Measurements from ENCODE around the gene C17orf75.
"Not testable (repeated sequence)": the region's sequence is repeated elsewhere in the genome, so short reads cannot be mapped to it uniquely, and the experiment has no call there.

Gene C17orf75

GRCh38 chr17:32341857-32342602 lies at the start of gene C17orf75:
C17orf75 (minus strand) TSS chr17:32342173; CDS start chr17:32342139, 34 bp downstream.
- DNase-seq = peak in 49 of 51 donors; percentile 31 to 83 (median 67)

- no peak for DNase-seq
Observed at GRCh38 chr17:32388613-32389459, 46.9 kb upstream of the C17orf75 start.

GRCh38 chr17:32388128-32388527 lies 46.2 kb upstream of the C17orf75 start:
- not testable (repeated sequence) for DNase-seq

- DNase-seq = no peak
Observed at GRCh38 chr17:32386844-32387243, 44.9 kb upstream of the C17orf75 start.

- no peak for DNase-seq
Observed at GRCh38 chr17:32385971-32386370, 44.0 kb upstream of the C17orf75 start.

GRCh38 chr17:32385121-32385520 lies 43.1 kb upstream of the C17orf75 start:
- no peak for DNase-seq

- DNase-seq = no peak
Observed at GRCh38 chr17:32383926-32384434, 42.0 kb upstream of the C17orf75 start.

- DNase-seq = no peak
Observed at GRCh38 chr17:32382526-32383223, 40.7 kb upstream of the C17orf75 start.

- no peak for DNase-seq
Observed at GRCh38 chr17:32370426-32370825, 28.5 kb upstream of the C17orf75 start.

GRCh38 chr17:32361270-32361669 lies 19.3 kb upstream of the C17orf75 start:
- no peak for DNase-seq

- no peak for DNase-seq
Observed at GRCh38 chr17:32357615-32358014, 15.6 kb upstream of the C17orf75 start.

- no peak for DNase-seq
Observed at GRCh38 chr17:32356750-32357149, 14.8 kb upstream of the C17orf75 start.

GRCh38 chr17:32356378-32356743 lies 14.4 kb upstream of the C17orf75 start:
- no peak for DNase-seq

- DNase-seq = no peak
Observed at GRCh38 chr17:32355649-32356377, 13.8 kb upstream of the C17orf75 start.

- DNase-seq = not testable (repeated sequence)
Observed at GRCh38 chr17:32352734-32353133, 10.8 kb upstream of the C17orf75 start.

- DNase-seq = peak in 2 of 51 donors; percentile 8 to 33
Observed at GRCh38 chr17:32350666-32351418, 8.9 kb upstream of the C17orf75 start.

GRCh38 chr17:32349854-32350665 lies 8.1 kb upstream of the C17orf75 start, which contains the start of gene ZNF207:
ZNF207 (plus strand) TSS chr17:32350157; CDS start chr17:32350286, 129 bp downstream.
- DNase-seq = peak; percentile 61 to 95 (median 89)

- DNase-seq = peak in 14 of 51 donors; percentile 7 to 59 (median 25)
Observed at GRCh38 chr17:32349503-32349853, 7.5 kb upstream of the C17orf75 start.

- no peak for DNase-seq
Observed at GRCh38 chr17:32348483-32348800, 6.5 kb upstream of the C17orf75 start.

Measured in hypothalamus (tissue), 51 donors.